Calu3 (cell line): Measurements from ENCODE around the gene HUS1. TPM values are rescaled to one million over a fixed set of nuclear protein-coding genes. Genes with fewer than 3 reads are reported as not detected.

Experiments used
- BruUV-seq: library from RNA; stranded (reverse); fragments of 400-500 nt; replicated peaks from 2 replicates; lab custom pipeline; 2021; lab: Mats Ljungman, UMichigan
- CTCF ChIA-PET: fragments of 300-600 bp; sonication (Branson Sonifier 250); formaldehyde crosslinking; loops from one replicate; lab custom pipeline; 2022; ENCODE audit warnings: antibody characterized with exemption; lab: Charles Lee
- DNase-seq: peaks from one replicate; pipeline ENCODE4 v3.0.0; 2022
- H3K27ac Mint-ChIP-seq: one replicate; pipeline ENCODE4 v1.8.0; 2022; ENCODE audit warnings: mixed read lengths; ENCODE audit not compliant: unreplicated experiment
- H3K27me3 Mint-ChIP-seq: one replicate; pipeline ENCODE4 v1.8.0; 2022; ENCODE audit warnings: mixed read lengths; ENCODE audit not compliant: unreplicated experiment
- H3K36me3 Mint-ChIP-seq: one replicate; pipeline ENCODE4 v1.8.0; 2022; ENCODE audit warnings: mild to moderate bottlenecking, moderate library complexity, mixed read lengths; ENCODE audit not compliant: insufficient read depth, unreplicated experiment
- H3K4me1 Mint-ChIP-seq: one replicate; pipeline ENCODE4 v1.8.0; 2022; ENCODE audit warnings: mild to moderate bottlenecking, low read depth, mixed read lengths; ENCODE audit not compliant: unreplicated experiment
- H3K4me3 Mint-ChIP-seq: one replicate; pipeline ENCODE4 v1.8.0; 2022; ENCODE audit warnings: mild to moderate bottlenecking, low read depth, moderate library complexity, mixed read lengths; ENCODE audit not compliant: unreplicated experiment
- H3K9me3 Mint-ChIP-seq: one replicate; pipeline ENCODE4 v1.8.0; 2022; ENCODE audit warnings: low read depth, mixed read lengths; ENCODE audit not compliant: unreplicated experiment
- CTCF ChIP-seq: fragments of 200-600 bp; IDR thresholded peaks from one replicate; pipeline ENCODE4 v1.8.0; 2022; ENCODE audit warnings: antibody characterized with exemption; ENCODE audit not compliant: unreplicated experiment
- intact Hi-C: fragments of 100-400 bp; cut with micrococcal nuclease; formaldehyde crosslinking; loops from one replicate; pipeline ENCODE4 v1.10.0; 2022; ENCODE audit not compliant: unreplicated experiment
- total RNA-seq: library from RNA; stranded (reverse); gene quantifications from 2 replicates; pipeline ENCODE4 v1.2.3, GENCODE V29; 2022

HUS1 gene
- total RNA-seq, 1 experiment from 2014 or later: 42.9 TPM

- TF ChIP-seq CTCF: no peak
- no peaks in the 10 kb centered on the region for H3K36me3 Mint-ChIP-seq
- H3K4me3 Mint-ChIP-seq: no peak overlapping the region
- intact Hi-C loops: loop anchor here (1.0 kb wide), 1 partner anchor 673 kb away; no protein-coding TSS in a partner anchor
- no peak overlapping the region for H3K27ac Mint-ChIP-seq
- H3K27me3 Mint-ChIP-seq: no peaks in the 10 kb centered on the region
- DNase-seq: no peak
- CTCF ChIA-PET: interaction anchor here (1.9 to 5.4 kb wide), 2 partner anchors 504 to 673 kb away, joined by 6 to 36 read pairs; no protein-coding TSS in a partner anchor
- no TSS peak for BruUV-seq
- H3K9me3 Mint-ChIP-seq: no peaks in the 10 kb centered on the region
- peaks cover 13% of the 10 kb centered on the region for H3K4me1 Mint-ChIP-seq
These were observed 39.9 kb downstream of the HUS1 start for GRCh38 chr7:47939425-47940036.

DNA sequence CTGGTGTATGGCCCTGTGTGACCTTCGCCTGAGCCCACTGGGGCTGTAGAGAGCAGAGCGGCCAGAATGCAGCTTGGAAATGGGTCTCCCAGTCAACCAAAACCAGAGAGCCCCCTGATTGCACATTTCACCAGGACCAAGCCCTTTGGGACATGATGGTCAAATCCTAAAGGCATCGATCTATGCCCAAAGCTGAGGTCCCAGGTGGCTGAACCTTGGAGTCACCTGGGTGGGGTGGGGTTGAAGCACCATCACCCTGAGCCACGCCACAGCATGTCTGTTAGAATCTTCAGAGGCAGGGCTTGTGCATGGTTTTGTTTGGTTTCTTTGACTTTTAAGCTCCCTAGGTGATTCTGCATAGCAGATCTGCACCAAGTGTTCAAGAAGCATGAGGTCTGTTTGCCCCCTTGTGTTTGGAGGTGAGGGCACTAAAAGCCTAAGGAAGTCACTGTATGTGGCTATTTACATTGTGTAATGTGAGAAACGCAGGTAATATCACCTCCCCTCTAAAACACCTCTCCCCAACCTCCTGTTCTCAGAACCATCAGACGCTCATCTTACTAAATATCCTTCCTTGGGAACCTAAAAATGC lies 40.7 kb downstream of the HUS1 start:
- Mint-ChIP-seq H3K36me3 (no peaks in the 10 kb centered on the region), H3K27me3 (no peaks in the 10 kb centered on the region), H3K4me1 (peaks cover 13% of the 10 kb centered on the region), H3K27ac (no peak overlapping the region), H3K9me3 (no peaks in the 10 kb centered on the region), H3K4me3 (no peak overlapping the region)
- intact Hi-C loops: loop anchor here (1.0 kb wide), 1 partner anchor 672 kb away; no protein-coding TSS in a partner anchor
- BruUV-seq: no TSS peak
- TF ChIP-seq CTCF: no peak
- no peak for DNase-seq
- CTCF ChIA-PET: interaction anchor here (0.5 to 5.4 kb wide), 3 partner anchors 503 to 1445 kb away, joined by 3 to 36 read pairs (median 6); no protein-coding TSS in a partner anchor

GRCh38 chr7:47937711-47938573 lies 41.5 kb downstream of the HUS1 start:
- Mint-ChIP-seq H3K36me3 (no peaks in the 10 kb centered on the region), H3K4me1 (peaks cover 13% of the 10 kb centered on the region), H3K27me3 (no peaks in the 10 kb centered on the region), H3K4me3 (no peak overlapping the region), H3K27ac (no peak overlapping the region), H3K9me3 (no peaks in the 10 kb centered on the region)
- TF ChIP-seq CTCF: no peak
- intact Hi-C loops: no loop called here
- CTCF ChIA-PET: interaction anchor here (0.5 to 5.4 kb wide), 3 partner anchors 502 to 1444 kb away, joined by 3 to 36 read pairs (median 6); no protein-coding TSS in a partner anchor
- no TSS peak for BruUV-seq
- DNase-seq: no peak

DNA sequence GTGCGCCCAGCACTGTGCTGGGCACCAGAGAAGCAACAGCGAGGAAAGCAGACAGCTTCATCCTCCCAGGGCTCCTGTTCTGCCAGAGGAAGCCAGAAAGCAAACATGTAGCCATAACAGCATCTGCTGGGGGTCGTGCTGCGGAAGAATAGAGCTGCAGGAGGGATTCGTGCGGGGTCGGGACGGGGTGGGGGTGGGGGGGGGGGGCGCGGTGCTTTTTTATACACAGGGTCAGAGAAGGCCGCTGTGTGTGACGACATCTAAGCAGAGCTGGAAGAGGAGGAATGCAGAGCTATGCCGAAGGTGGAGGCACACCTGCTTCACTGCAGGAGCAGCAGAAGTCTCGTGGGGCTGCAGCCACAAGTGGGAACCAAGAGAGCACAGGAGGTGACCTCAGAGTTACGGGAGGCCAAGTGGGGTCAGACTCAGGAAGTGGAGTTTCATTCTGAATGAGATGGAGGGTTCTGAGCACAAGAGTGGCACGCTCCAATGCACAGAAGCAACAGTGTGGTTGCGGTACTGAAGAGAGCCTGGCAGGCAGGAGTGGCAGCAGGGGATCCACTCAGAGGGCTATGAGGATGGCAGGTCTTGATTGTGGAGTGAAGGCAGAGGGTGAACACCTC lies 42.2 kb downstream of the HUS1 start:
- Mint-ChIP-seq H3K9me3 (no peaks in the 10 kb centered on the region), H3K4me1 (peaks cover 10% of the 10 kb centered on the region), H3K27me3 (no peaks in the 10 kb centered on the region), H3K27ac (no peak overlapping the region), H3K36me3 (no peaks in the 10 kb centered on the region), H3K4me3 (no peak overlapping the region)
- no peak for TF ChIP-seq CTCF
- BruUV-seq: no TSS peak
- no peak for DNase-seq
- intact Hi-C loops: no loop called here
- CTCF ChIA-PET: interaction anchor here (5.4 kb wide), 1 partner anchor 671 kb away, joined by 36 read pairs; no protein-coding TSS in a partner anchor
